ENCODE results near the gene OR13H1. TPM values are rescaled to one million over a fixed set of nuclear protein-coding genes. Genes with fewer than 3 reads are reported as not detected.

The OR13H1 gene
- total and polyA plus RNA-seq, 9 of the 15 experiments (the other 6 are each of a cell fraction or from before 2014, with no cell fraction given) = not detected

DNA sequence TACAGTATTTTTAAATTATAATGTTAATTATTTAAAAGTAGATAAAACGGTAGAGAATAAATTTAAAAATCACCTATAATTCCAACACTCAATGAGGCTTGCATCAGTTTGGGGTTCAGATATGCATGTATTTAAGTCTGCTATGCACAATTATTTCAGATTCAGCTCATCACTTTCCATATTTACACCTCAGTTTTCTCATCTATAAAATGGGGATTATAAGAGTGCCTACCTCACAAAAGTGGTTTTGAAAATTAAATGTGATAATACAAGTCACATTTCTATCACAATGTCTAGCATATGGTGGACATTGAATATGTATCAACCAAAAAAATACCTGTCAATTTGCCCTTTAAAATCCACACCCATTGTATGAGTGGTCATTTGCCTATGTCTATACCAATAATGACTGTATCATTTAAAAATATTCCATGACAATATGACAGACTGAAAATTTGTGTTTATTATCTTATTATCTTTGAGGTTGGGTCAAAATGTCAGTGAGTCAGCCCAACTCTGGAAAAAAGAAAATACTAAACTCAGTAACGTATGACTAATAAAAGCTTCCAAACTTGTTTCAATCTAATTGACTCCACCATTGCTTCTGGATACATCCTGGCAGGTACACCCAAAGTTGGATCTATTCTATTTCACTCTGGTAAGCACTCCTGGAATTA lies 20.8 kb downstream of the OR13H1 start (continued):
- TF ChIP-seq, protein P1, sequence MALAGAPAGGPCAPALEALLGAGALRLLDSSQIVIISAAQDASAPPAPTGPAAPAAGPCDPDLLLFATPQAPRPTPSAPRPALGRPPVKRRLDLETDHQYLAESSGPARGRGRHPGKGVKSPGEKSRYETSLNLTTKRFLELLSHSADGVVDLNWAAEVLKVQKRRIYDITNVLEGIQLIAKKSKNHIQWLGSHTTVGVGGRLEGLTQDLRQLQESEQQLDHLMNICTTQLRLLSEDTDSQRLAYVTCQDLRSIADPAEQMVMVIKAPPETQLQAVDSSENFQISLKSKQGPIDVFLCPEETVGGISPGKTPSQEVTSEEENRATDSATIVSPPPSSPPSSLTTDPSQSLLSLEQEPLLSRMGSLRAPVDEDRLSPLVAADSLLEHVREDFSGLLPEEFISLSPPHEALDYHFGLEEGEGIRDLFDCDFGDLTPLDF (CRISPR knock-in tag; IDR thresholded peaks at IDR 0.05) = no peak
- TF ChIP-seq ZC3H11A (IDR thresholded peaks at IDR 0.05; ENCODE audit: low read depth, low read length) (no peak), CBX2 (IDR thresholded peaks at IDR 0.05; ENCODE audit: insufficient read depth, low read length, poor library complexity, severe bottlenecking) (no peak), HMGN3 (IDR thresholded peaks at IDR 0.05; ENCODE audit: borderline replicate concordance, extremely low read depth, insufficient read length, low read depth, low read length) (no peak), PATZ1 (CRISPR knock-in tag; IDR thresholded peaks at IDR 0.05; ENCODE audit: borderline replicate concordance) (no peak), TRIM24 (IDR thresholded peaks at IDR 0.05) (no peak), KDM1A (IDR thresholded peaks at IDR 0.05) (peak; percentile 29 to 53; a peak in 1 of 4 replicates), BCOR (IDR thresholded peaks at IDR 0.05) (peak; percentile 70; the same call in 1 of the 2 replicates), EZH2 (IDR thresholded peaks at IDR 0.05; ENCODE audit: borderline replicate concordance, low read depth, low read length) (no peak), SMARCE1 (IDR thresholded peaks at IDR 0.05) (peak; percentile 36; the same call in 1 of the 2 replicates), MTA1 (IDR thresholded peaks at IDR 0.05; ENCODE audit: borderline replicate concordance) (no peak), HOXB6 (CRISPR knock-in tag; IDR thresholded peaks at IDR 0.05; ENCODE audit: borderline replicate concordance) (no peak), PCBP2 (IDR thresholded peaks at IDR 0.05; ENCODE audit: low read depth, low read length, poor library complexity, severe bottlenecking) (no peak), WHSC1 (IDR thresholded peaks at IDR 0.05; ENCODE audit: low read length) (no peak), GABPB1 (CRISPR knock-in tag; IDR thresholded peaks at IDR 0.05) (no peak), PHTF2 (CRISPR knock-in tag; IDR thresholded peaks at IDR 0.05) (no peak), MEIS2 (IDR thresholded peaks at IDR 0.05; ENCODE audit: partially characterized antibody) (peak; percentile 73), JUN (IDR thresholded peaks at IDR 0.05; ENCODE audit: borderline replicate concordance, low read depth, low read length) (peak; percentile 16; the same call in 1 of the 2 replicates), JUN (CRISPR knock-in tag; IDR thresholded peaks at IDR 0.05; ENCODE audit: borderline replicate concordance) (no peak), ZNF436 (CRISPR knock-in tag; IDR thresholded peaks at IDR 0.05) (no peak), ASH1L (IDR thresholded peaks at IDR 0.05; ENCODE audit: borderline replicate concordance, low read depth, partially characterized antibody) (no peak)
- TF ChIP-seq, protein P2, sequence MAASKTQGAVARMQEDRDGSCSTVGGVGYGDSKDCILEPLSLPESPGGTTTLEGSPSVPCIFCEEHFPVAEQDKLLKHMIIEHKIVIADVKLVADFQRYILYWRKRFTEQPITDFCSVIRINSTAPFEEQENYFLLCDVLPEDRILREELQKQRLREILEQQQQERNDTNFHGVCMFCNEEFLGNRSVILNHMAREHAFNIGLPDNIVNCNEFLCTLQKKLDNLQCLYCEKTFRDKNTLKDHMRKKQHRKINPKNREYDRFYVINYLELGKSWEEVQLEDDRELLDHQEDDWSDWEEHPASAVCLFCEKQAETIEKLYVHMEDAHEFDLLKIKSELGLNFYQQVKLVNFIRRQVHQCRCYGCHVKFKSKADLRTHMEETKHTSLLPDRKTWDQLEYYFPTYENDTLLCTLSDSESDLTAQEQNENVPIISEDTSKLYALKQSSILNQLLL (CRISPR knock-in tag; IDR thresholded peaks at IDR 0.05; ENCODE audit: borderline replicate concordance) = no peak
- TF ChIP-seq, protein P3, sequence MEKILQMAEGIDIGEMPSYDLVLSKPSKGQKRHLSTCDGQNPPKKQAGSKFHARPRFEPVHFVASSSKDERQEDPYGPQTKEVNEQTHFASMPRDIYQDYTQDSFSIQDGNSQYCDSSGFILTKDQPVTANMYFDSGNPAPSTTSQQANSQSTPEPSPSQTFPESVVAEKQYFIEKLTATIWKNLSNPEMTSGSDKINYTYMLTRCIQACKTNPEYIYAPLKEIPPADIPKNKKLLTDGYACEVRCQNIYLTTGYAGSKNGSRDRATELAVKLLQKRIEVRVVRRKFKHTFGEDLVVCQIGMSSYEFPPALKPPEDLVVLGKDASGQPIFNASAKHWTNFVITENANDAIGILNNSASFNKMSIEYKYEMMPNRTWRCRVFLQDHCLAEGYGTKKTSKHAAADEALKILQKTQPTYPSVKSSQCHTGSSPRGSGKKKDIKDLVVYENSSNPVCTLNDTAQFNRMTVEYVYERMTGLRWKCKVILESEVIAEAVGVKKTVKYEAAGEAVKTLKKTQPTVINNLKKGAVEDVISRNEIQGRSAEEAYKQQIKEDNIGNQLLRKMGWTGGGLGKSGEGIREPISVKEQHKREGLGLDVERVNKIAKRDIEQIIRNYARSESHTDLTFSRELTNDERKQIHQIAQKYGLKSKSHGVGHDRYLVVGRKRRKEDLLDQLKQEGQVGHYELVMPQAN (IDR thresholded peaks at IDR 0.05; ENCODE audit: borderline replicate concordance) = no peak

All from K562 (cell line).